H9 (cell line): ENCODE results near the gene PRRX1. TPM values are rescaled to one million over a fixed set of nuclear protein-coding genes. Genes with fewer than 3 reads are reported as not detected.

Source experiments
- DNase-seq: peaks from one replicate; pipeline ENCODE4 v3.0.0-alpha.2; 2017
- H2AFZ ChIP-seq: one replicate; pipeline ENCODE4 v1.6.1; 2013; ENCODE audit warnings: mild to moderate bottlenecking, low read length, control low read depth, moderate library complexity
- H2AK5ac ChIP-seq: 2 replicates; pipeline ENCODE4 v1.6.1; 2013; ENCODE audit warnings: low read length, control low read depth, mixed read lengths; ENCODE audit not compliant: insufficient read length
- H2BK120ac ChIP-seq: one replicate; pipeline ENCODE4 v1.6.1; 2013; ENCODE audit warnings: low read depth, mild to moderate bottlenecking, low read length, control low read depth, inconsistent platforms; ENCODE audit not compliant: poor library complexity, severe bottlenecking
- H2BK12ac ChIP-seq: 2 replicates; pipeline ENCODE4 v1.6.1; 2013; ENCODE audit warnings: low read length, control low read depth, mixed read lengths, low read depth; ENCODE audit not compliant: insufficient read length
- H2BK15ac ChIP-seq: 2 replicates; pipeline ENCODE4 v1.6.1; 2013; ENCODE audit warnings: low read depth, low read length, control low read depth
- H2BK20ac ChIP-seq: one replicate; pipeline ENCODE4 v1.6.1; 2013; ENCODE audit warnings: low read depth, mild to moderate bottlenecking, low read length, control low read depth, inconsistent platforms; ENCODE audit not compliant: poor library complexity, severe bottlenecking
- H2BK5ac ChIP-seq: 2 replicates; pipeline ENCODE4 v1.6.1; 2013; ENCODE audit warnings: low read length, control low read depth, mixed read lengths; ENCODE audit not compliant: insufficient read length
- H3K14ac ChIP-seq: 2 replicates; pipeline ENCODE4 v1.6.1; 2013; ENCODE audit warnings: low read length, control low read depth; ENCODE audit not compliant: insufficient read depth
- H3K18ac ChIP-seq: 2 replicates; pipeline ENCODE4 v1.6.1; 2013; ENCODE audit warnings: low read depth, mild to moderate bottlenecking, mixed read lengths, low read length, control low read depth; ENCODE audit not compliant: insufficient read length
- H3K23ac ChIP-seq: 2 replicates; pipeline ENCODE4 v1.6.1; 2013; ENCODE audit warnings: low read length, control low read depth, mixed read lengths, low read depth; ENCODE audit not compliant: insufficient read length
- H3K23me2 ChIP-seq: 2 replicates; pipeline ENCODE4 v1.6.1; 2013; ENCODE audit warnings: low read depth, mild to moderate bottlenecking, mixed read lengths, low read length, control low read depth; ENCODE audit not compliant: insufficient read length, poor library complexity, severe bottlenecking
- H3K27ac ChIP-seq: 2 replicates; pipeline ENCODE4 v1.5.1; 2013; ENCODE audit warnings: low read length, control low read depth, mixed read lengths, low read depth; ENCODE audit not compliant: insufficient read length
- H3K27me3 ChIP-seq: 2 replicates; pipeline ENCODE4 v1.6.1; 2013; ENCODE audit warnings: low read length, control low read depth, inconsistent platforms; ENCODE audit not compliant: insufficient read depth
- H3K4ac ChIP-seq: 2 replicates; pipeline ENCODE4 v1.6.1; 2013; ENCODE audit warnings: low read depth, mild to moderate bottlenecking, control low read depth, inconsistent platforms, low read length, moderate library complexity
- H3K4me1 ChIP-seq: 2 replicates; pipeline ENCODE4 v1.6.1; 2013; ENCODE audit warnings: low read length, control low read depth, inconsistent platforms; ENCODE audit not compliant: insufficient read depth
- H3K4me2 ChIP-seq: 2 replicates; pipeline ENCODE4 v1.6.1; 2013; ENCODE audit warnings: low read length, control low read depth, mixed read lengths; ENCODE audit not compliant: insufficient read length, insufficient read depth
- H3K56ac ChIP-seq: 2 replicates; pipeline ENCODE4 v1.6.1; 2013; ENCODE audit warnings: low read depth, mild to moderate bottlenecking, mixed read lengths, low read length, control low read depth; ENCODE audit not compliant: insufficient read length
- H3K79me1 ChIP-seq: 2 replicates; pipeline ENCODE4 v1.6.1; 2013; ENCODE audit warnings: low read depth, mild to moderate bottlenecking, moderate library complexity, low read length, control low read depth, inconsistent platforms; ENCODE audit not compliant: insufficient read depth, poor library complexity, severe bottlenecking
- H3K79me2 ChIP-seq: 2 replicates; pipeline ENCODE4 v1.6.1; 2013; ENCODE audit warnings: low read length, control low read depth, inconsistent platforms; ENCODE audit not compliant: insufficient read depth
- H3K9ac ChIP-seq: 2 replicates; pipeline ENCODE4 v1.6.1; 2013; ENCODE audit warnings: low read length, control low read depth, mixed read lengths; ENCODE audit not compliant: insufficient read length; ENCODE audit errors: extremely low read depth
- H3K9me3 ChIP-seq: one replicate; pipeline ENCODE4 v1.6.1; 2013; ENCODE audit warnings: low read depth, low read length, inconsistent platforms; ENCODE audit not compliant: control insufficient read depth
- H3T11ph ChIP-seq: one replicate; pipeline ENCODE4 v1.6.1; 2013; ENCODE audit warnings: mild to moderate bottlenecking, low read length, control low read depth, inconsistent platforms
- H4K20me1 ChIP-seq: one replicate; pipeline ENCODE4 v1.6.1; 2013; ENCODE audit not compliant: control insufficient read depth, insufficient read length, insufficient read depth
- H4K5ac ChIP-seq: 2 replicates; pipeline ENCODE4 v1.6.1; 2013; ENCODE audit warnings: low read depth, mild to moderate bottlenecking, mixed read lengths, low read length, control low read depth; ENCODE audit not compliant: insufficient read length
- H4K8ac ChIP-seq: replicated peaks from 2 replicates; pipeline ENCODE4 v1.6.1; 2013; ENCODE audit warnings: low read length, control low read depth, mixed read lengths, low read depth; ENCODE audit not compliant: insufficient read length
- H4K91ac ChIP-seq: 2 replicates; pipeline ENCODE4 v1.6.1; 2013; ENCODE audit warnings: low read depth, mild to moderate bottlenecking, moderate library complexity, mixed read lengths, low read length, control low read depth; ENCODE audit not compliant: insufficient read length
- H3K27ac Mint-ChIP-seq, 3 experiments: 2 replicates in 2 of 3; 3 replicates in 1 of 3; pipeline ENCODE4 v1.8.0; 2020 to 2021; ENCODE audit warnings: mixed read lengths in 3 of 3, mild to moderate bottlenecking in 1 of 3, moderate library complexity in 1 of 3
- H3K27me3 Mint-ChIP-seq: 2 replicates; pipeline ENCODE4 v1.8.0; 2021; ENCODE audit warnings: low read depth, mild to moderate bottlenecking, moderate library complexity, mixed read lengths
- H3K36me3 Mint-ChIP-seq, 3 experiments: 2 replicates in 2 of 3; 3 replicates in 1 of 3; pipeline ENCODE4 v1.8.0; 2020 to 2021; ENCODE audit warnings: low read depth in 3 of 3, mixed read lengths in 3 of 3; ENCODE audit not compliant: insufficient read depth in 1 of 3
- H3K4me1 Mint-ChIP-seq, 2 experiments: 2 replicates each; pipeline ENCODE4 v1.8.0; 2020; ENCODE audit warnings: mixed read lengths in 2 of 2
- H3K4me3 Mint-ChIP-seq, 2 experiments: 2 replicates in 1 of 2; 3 replicates in 1 of 2; pipeline ENCODE4 v1.8.0; 2020 to 2021; ENCODE audit warnings: mild to moderate bottlenecking in 2 of 2, mixed read lengths in 2 of 2, moderate library complexity in 1 of 2
- H3K9me3 Mint-ChIP-seq, 2 experiments: 2 replicates in 1 of 2; 3 replicates in 1 of 2; pipeline ENCODE4 v1.8.0; 2020; ENCODE audit warnings: mild to moderate bottlenecking in 2 of 2, mixed read lengths in 2 of 2, moderate library complexity in 1 of 2
- CTCF ChIP-seq: fragments of 200-600 bp; sonication (generic); conservative IDR thresholded peaks from 3 replicates; pipeline ENCODE4 v1.8.0; 2021; ENCODE audit warnings: antibody characterized with exemption, mild to moderate bottlenecking
- WGBS: extraction: QIAGEN DNeasy Blood & Tissue Kit; methylation state at CpG from one replicate; pipeline ENCODE4 v1.1.7; 2013; ENCODE audit warnings: missing lambda C conversion rate, low lambda C conversion rate, mixed read lengths; ENCODE audit not compliant: insufficient read length; ENCODE audit errors: extremely low coverage; 5-methylcytosine and 5-hydroxymethylcytosine counted together
- total RNA-seq: library from RNA; stranded (reverse); gene quantifications from 2 replicates; pipeline ENCODE4 v1.2.1, GENCODE V29; 2021

Gene PRRX1
- total RNA-seq, 1 experiment from 2014 or later: not detected

- Histone ChIP-seq H2BK5ac (no peak overlapping the region), H3K9ac (no peak overlapping the region), H3K14ac (no peak overlapping the region), H3K23ac (no peak overlapping the region), H4K20me1 (no peaks in the 10 kb centered on the region), H3K4me2 (no peak overlapping the region), H3K4ac (no peak overlapping the region), H4K91ac (no peak overlapping the region), H2BK12ac (no peak overlapping the region), H3K9me3 (no peaks in the 10 kb centered on the region), H2BK15ac (no peak overlapping the region), H3K23me2 (no peaks in the 10 kb centered on the region), H3K79me2 (no peaks in the 10 kb centered on the region), H4K8ac (no peak overlapping the region), H3K18ac (no peak overlapping the region), H3T11ph (no peak overlapping the region), H2AFZ (no peak overlapping the region), H3K56ac (no peak overlapping the region), H2AK5ac (no peak overlapping the region), H3K27ac (no peak overlapping the region), H3K4me1 (no peaks in the 10 kb centered on the region), H2BK120ac (no peak overlapping the region), H2BK20ac (no peak overlapping the region), H3K79me1 (no peaks in the 10 kb centered on the region), H4K5ac (no peak overlapping the region), H3K27me3 (no peaks in the 10 kb centered on the region)
- Mint-ChIP-seq H3K9me3 (0 out of 5 replicates have a peak, but pooled peaks cover 0 to 2% of the 10 kb centered on the region in 2 experiments), H3K27me3 (peaks cover 1% of the 10 kb centered on the region; the same call in 1 of the 2 replicates), H3K4me1 (no peaks in the 10 kb centered on the region), H3K27ac (no peak overlapping the region), H3K4me3 (no peak overlapping the region), H3K36me3 (no peaks in the 10 kb centered on the region)
- no peak for DNase-seq
- WGBS: no CpG with 5 or more reads among the region's 2 CpGs
- no peak for TF ChIP-seq CTCF
Observed at GRCh38 chr1:170618421-170618820, 45.5 kb upstream of the PRRX1 start.
